ENCODE measurements around the gene TCF7L1.

- no peak for TF ChIP-seq GATA1 (IDR thresholded peaks at IDR 0.05; ENCODE audit: low read depth, low read length)
- no peak for TF ChIP-seq POLR2A (IDR thresholded peaks at IDR 0.05; ENCODE audit: low read length)
Observed at GRCh38 chr2:85169581-85169980, 36.4 kb downstream of the TCF7L1 start.

All from erythroblast (primary cell).